Heart right ventricle (tissue), 16 donors: ENCODE data around the gene GNG13. TPM values are rescaled to one million over a fixed set of nuclear protein-coding genes. Genes with fewer than 3 reads are reported as not detected.
A peak's percentile ranks its signal among the peaks of the same experiment; 100 is the strongest.

Experiments
- ATAC-seq, 8 donors: fragments of 200-7000 bp; cut with Tn5 transposase; one replicate each; pipeline ENCODE4 v1.9.1; 2020; ENCODE audit warnings: mild to moderate bottlenecking in 8 of 8, moderate library complexity in 8 of 8, moderate number of reproducible peaks in 1 of 8
- DNase-seq, 2 donors: peaks; one replicate each; pipeline ENCODE4 v3.0.0-alpha.2; 2020
- H3K27ac ChIP-seq, 10 donors: fragments of 200-600 bp; sonication (generic) in 2 of 10; one replicate each; pipeline versions ENCODE4 v1.5.0 to v1.8.0; 2020 to 2022; ENCODE audit warnings: mild to moderate bottlenecking in 3 of 10
- H3K27me3 ChIP-seq, 7 donors: fragments of 200-600 bp; one replicate each; pipeline ENCODE4 v1.8.0; 2021 to 2022; ENCODE audit warnings: mild to moderate bottlenecking in 2 of 7
- H3K36me3 ChIP-seq, 9 donors: fragments of 200-600 bp; sonication (generic) in 1 of 9; one replicate each; pipeline versions ENCODE4 v1.5.0 to v1.8.0; 2020 to 2022; ENCODE audit warnings: mild to moderate bottlenecking in 2 of 9
- H3K4me1 ChIP-seq, 9 donors: fragments of 200-600 bp; sonication (generic) in 1 of 9; one replicate each; pipeline versions ENCODE4 v1.5.0 to v1.8.0; 2020 to 2022; ENCODE audit warnings: mild to moderate bottlenecking in 4 of 9
- H3K4me3 ChIP-seq, 10 donors: fragments of 200-600 bp; sonication (generic) in 2 of 10; one replicate each; pipeline versions ENCODE4 v1.5.0 to v1.8.0; 2020 to 2022; ENCODE audit warnings: mild to moderate bottlenecking in 7 of 10, moderate library complexity in 2 of 10
- H3K9me3 ChIP-seq, 11 donors: fragments of 200-600 bp in 10 of 11; sonication (generic) in 2 of 11; one replicate each; pipeline versions ENCODE4 v1.5.0 to v1.8.0; 2013 to 2022; ENCODE audit warnings: mild to moderate bottlenecking in 2 of 11, control low read depth in 1 of 11, moderate library complexity in 1 of 11
- WGBS, 2 donors: extraction: QIAGEN DNeasy Blood & Tissue Kit; methylation state at CpG; one replicate each; pipeline ENCODE4 v1.1.7; 2013; ENCODE audit warnings: inconsistent platforms in 1 of 2; 5-methylcytosine and 5-hydroxymethylcytosine counted together
- intact Hi-C, 10 donors: fragments of 100-400 bp; cut with DNase I; formaldehyde crosslinking; loops; one replicate each; pipeline versions ENCODE4 v1.11.1 to v1.14.2; 2022
- microRNA-seq, 2 donors: library from miRNA; unstranded; fragments of <30 nt; microRNA quantifications; one replicate each; pipeline ENCODE4 v1.2.0, GENCODE V29; 2021
- polyA plus RNA-seq, 2 donors: library from polyadenylated mRNA; stranded (reverse); fragments of 200-250 nt; gene quantifications; one replicate each; pipeline ENCODE4 v1.2.3, GENCODE V29; 2013
- total RNA-seq, 10 donors: library from RNA; stranded (reverse); fragmentation: NEBNext Ultra II Directional in 3 of 10; extraction: Animal tissue kit (Norgen Biotek cat#: 25700) in 3 of 10; gene quantifications; one replicate each; pipeline versions ENCODE4 v1.2.1 to v1.2.4, GENCODE V29; 2021 to 2023
- TF ChIP-seq, protein P1 (sequence below), 9 donors: fragments of 200-600 bp; sonication (generic) in 2 of 9; IDR thresholded peaks; one replicate each; pipeline versions ENCODE4 v1.5.0 to v1.8.0; 2021 to 2022; ENCODE audit warnings: antibody characterized with exemption in 9 of 9, mild to moderate bottlenecking in 5 of 9, moderate library complexity in 1 of 9
- donor health status: Arrhythmogenic right ventricular cardiomyopathy.
- donor health status: ischemic (EF 13 %, LVEDD 7.1; RV severe dilation, severe dysfunction).
- donor health status: healthy with polysubstance abuse.
- donor health status: DM: no; HTN: yes; CAD: no.
- donor health status: DM: no; HTN: no; CAD: no.
- donor health status: ischemic (EF 25% LVEDD 6.9; RV normal size, moderate dysfunction).
- donor health status: ischemic (EF 25% LVEDD 5.7; RV mildly dilated, moderate dysfunction).
- donor health status: healthy.
- donor health status: DM: yes; HTN: yes; CAD: no.
- donor health status: Ischemic cardiomyopathy.
- donor health status: ischemic (EF 35%, LVEDD 5.7; RV mildly dilated, moderate dysfunction).
- donor health status: nonischemic (EF 11% LVEDD 7.7; RV severe dilation, severe dysfunction).
- donor health status: DM: yes; HTN: yes; CAD: no.
- donor health status: PGD.
- donor health status: ischemic (EF 29% LVEDD 5.4; RV normal size, mild dysfunction).
- donor health status: nonischemic (EF 23%, LVEDD 6.1; RV moderate dilation, normal function).

Gene GNG13
- total and polyA plus RNA-seq, 12 donors = not detected

DNA sequence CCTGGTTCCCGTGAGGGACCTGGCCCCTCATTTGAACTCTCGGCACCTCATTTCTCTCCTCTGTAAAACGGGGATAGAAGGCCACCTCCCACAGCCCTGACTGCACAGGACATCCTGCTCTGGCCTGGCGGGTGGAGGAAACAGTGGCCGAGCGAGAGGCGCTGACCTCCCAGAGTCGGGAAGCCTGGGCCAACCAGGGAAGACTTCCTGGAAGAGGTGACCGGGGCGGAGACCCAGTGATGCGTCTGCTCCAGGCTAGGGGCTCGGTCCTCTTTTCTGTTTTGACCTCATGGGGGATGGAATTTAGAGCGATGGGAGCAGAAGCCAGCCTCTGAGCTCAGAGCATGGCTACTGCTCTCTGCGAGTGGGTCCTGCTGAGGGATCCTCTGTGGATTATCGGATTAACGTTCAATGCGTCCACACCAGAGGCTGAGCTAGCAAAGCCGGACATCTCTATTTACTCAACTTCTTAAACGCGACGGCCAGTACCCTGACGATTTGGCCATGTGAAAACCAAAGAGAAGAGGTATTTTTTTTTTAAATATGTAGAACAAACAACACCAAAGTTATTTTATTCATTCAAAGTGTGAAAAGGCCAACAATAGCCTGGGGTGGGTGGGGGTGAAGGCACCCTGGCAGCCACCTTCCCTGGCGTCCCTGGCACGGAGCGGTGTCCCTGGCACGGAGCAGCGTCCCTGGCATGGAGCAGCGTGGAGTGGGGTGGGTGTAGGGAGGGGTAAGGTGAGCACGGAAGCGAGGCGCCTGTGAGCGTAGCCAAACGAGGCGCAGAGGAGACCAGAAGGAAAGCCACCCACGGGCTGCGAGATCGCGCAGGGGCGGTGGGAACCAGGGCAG, 49.2 kb downstream of the GNG13 start:
- intact Hi-C loops = no loop called here
- peaks cover 0 to 9% (median 0%) of the 10 kb centered on the region in 9 donors for H3K4me1 ChIP-seq
- no peak overlapping the region for H3K4me3 ChIP-seq
- DNase-seq = peak in 1 of 2 donors; percentile 45
- ATAC-seq = peak in 5 of 8 donors; percentile 47 to 98 (median 89)
- peaks cover 0 to 15% (median 0%) of the 10 kb centered on the region in 7 donors for H3K27me3 ChIP-seq
- TF ChIP-seq, protein P1, sequence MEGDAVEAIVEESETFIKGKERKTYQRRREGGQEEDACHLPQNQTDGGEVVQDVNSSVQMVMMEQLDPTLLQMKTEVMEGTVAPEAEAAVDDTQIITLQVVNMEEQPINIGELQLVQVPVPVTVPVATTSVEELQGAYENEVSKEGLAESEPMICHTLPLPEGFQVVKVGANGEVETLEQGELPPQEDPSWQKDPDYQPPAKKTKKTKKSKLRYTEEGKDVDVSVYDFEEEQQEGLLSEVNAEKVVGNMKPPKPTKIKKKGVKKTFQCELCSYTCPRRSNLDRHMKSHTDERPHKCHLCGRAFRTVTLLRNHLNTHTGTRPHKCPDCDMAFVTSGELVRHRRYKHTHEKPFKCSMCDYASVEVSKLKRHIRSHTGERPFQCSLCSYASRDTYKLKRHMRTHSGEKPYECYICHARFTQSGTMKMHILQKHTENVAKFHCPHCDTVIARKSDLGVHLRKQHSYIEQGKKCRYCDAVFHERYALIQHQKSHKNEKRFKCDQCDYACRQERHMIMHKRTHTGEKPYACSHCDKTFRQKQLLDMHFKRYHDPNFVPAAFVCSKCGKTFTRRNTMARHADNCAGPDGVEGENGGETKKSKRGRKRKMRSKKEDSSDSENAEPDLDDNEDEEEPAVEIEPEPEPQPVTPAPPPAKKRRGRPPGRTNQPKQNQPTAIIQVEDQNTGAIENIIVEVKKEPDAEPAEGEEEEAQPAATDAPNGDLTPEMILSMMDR (IDR thresholded peaks at IDR 0.05) = no peak
- H3K36me3 ChIP-seq = no peaks in the 10 kb centered on the region
- no peaks in the 10 kb centered on the region for H3K9me3 ChIP-seq
- WGBS, 2 donors = 60 to 65% methylated on average over 39 of the region's 39 CpGs
- H3K27ac ChIP-seq = no peak overlapping the region

DNA sequence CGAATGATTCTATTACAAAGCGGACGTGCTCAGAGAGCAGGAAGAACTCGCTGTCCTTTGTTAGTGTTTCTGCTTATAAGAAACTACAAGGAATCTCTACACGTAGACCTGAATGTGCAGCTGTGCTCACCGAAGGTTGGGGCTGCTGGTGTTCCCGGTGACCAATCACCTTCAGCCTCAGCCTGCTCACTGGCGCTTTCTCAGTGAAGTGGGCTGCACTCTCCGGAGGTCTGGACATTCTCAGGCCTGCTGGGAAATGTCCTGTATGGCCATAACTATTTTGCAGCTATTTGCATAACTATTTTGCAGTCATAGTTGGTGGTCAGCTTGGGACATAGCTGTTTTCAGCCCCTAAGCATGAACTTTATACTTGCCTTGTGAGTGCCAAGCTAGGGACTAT, 50.0 kb downstream of the GNG13 start:
- 44 to 49% methylated on average over 9 of the region's 9 CpGs for WGBS, 2 donors
- TF ChIP-seq, protein P1 (IDR thresholded peaks at IDR 0.05) = no peak
- Histone ChIP-seq H3K36me3 (no peaks in the 10 kb centered on the region), H3K4me3 (no peak overlapping the region), H3K27me3 (peaks cover 0 to 15% (median 0%) of the 10 kb centered on the region in 7 donors), H3K27ac (no peak overlapping the region), H3K9me3 (no peaks in the 10 kb centered on the region), H3K4me1 (peaks cover 0 to 9% (median 0%) of the 10 kb centered on the region in 9 donors)
- intact Hi-C loops = no loop called here
- no peak for DNase-seq
- no peak for ATAC-seq

DNA sequence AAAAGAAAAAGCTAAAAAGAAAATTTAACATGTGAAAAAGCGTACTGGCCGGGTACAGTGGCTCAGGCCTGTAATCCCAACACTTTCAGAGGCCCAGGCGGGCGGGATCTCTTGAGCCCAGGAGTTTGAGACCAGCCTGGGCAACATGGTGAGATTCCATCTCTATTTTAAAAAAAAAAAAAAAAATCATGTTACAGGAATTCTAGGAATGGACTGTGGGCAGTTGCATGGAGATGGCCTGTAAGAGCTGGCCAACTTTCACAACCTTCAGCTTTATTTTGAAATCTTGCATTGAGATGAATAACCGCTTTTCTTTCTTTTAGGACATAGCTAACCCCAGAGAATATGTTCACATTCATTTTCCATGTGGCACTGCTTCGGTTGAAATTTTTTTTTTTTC, 51.5 kb downstream of the GNG13 start:
- Histone ChIP-seq H3K9me3 (no peaks in the 10 kb centered on the region), H3K4me1 (peaks cover 0 to 9% (median 0%) of the 10 kb centered on the region in 9 donors), H3K4me3 (no peak overlapping the region), H3K27me3 (peaks cover 0 to 12% (median 4%) of the 10 kb centered on the region in 7 donors), H3K27ac (no peak overlapping the region), H3K36me3 (no peaks in the 10 kb centered on the region)
- ATAC-seq = no peak
- TF ChIP-seq, protein P1 (IDR thresholded peaks at IDR 0.05) = no peak
- WGBS, 2 donors = 81 to 90% methylated on average over 6 of the region's 6 CpGs
- DNase-seq = no peak
- intact Hi-C loops = no loop called here

Small RNAs within 50 kb of the gene (microRNA-seq; reads per million reads assigned to microRNA genes)
- 0 reads per million in 2 donors for gene MIR662

Other genes starting within 250 kb of the GNG13 start
- gene PRR35, start 240.3 kb downstream of the GNG13 start, total RNA-seq = not detected
- gene PRR35, start 240.3 kb downstream of the GNG13 start, polyA plus RNA-seq = not detected
- under 1 TPM in 8 of 10 donors, not detected in 2; 0.12 to 0.75 (median 0.47) TPM for gene NHLRC4, start 233.7 kb downstream of the GNG13 start, total RNA-seq
- under 1 TPM; 0.51 to 0.59 TPM for gene NHLRC4, start 233.7 kb downstream of the GNG13 start, polyA plus RNA-seq
- gene PIGQ, start 230.8 kb downstream of the GNG13 start, total RNA-seq = 10 to 100 TPM; 13.7 to 26.8 (median 19.2) TPM
- gene PIGQ, start 230.8 kb downstream of the GNG13 start, polyA plus RNA-seq = 10 to 100 TPM; 35.3 to 43.7 TPM
- 10 to 100 TPM in 9 of 10 donors, 1 to 10 TPM in 1; 9.1 to 16.1 (median 12.1) TPM for gene RAB40C, start 210.7 kb downstream of the GNG13 start, total RNA-seq
- gene RAB40C, start 210.7 kb downstream of the GNG13 start, polyA plus RNA-seq = 10 to 100 TPM; 19.4 to 32.0 TPM
- gene WFIKKN1, start 169.7 kb downstream of the GNG13 start, total RNA-seq = under 1 TPM; 0.11 to 0.80 (median 0.27) TPM
- gene WFIKKN1, start 169.7 kb downstream of the GNG13 start, polyA plus RNA-seq = under 1 TPM; 0.61 to 0.95 TPM
- 10 to 100 TPM; 34.5 to 75.9 (median 43.8) TPM for gene METTL26, start 164.4 kb downstream of the GNG13 start, total RNA-seq
- 100 to 1,000 TPM; 123 to 237 TPM for gene METTL26, start 164.4 kb downstream of the GNG13 start, polyA plus RNA-seq
- 100 to 1,000 TPM in 4 of 10 donors, 10 to 100 TPM in 6; 68.8 to 152 (median 87.8) TPM for gene MCRIP2, start 158.9 kb downstream of the GNG13 start, total RNA-seq
- gene MCRIP2, start 158.9 kb downstream of the GNG13 start, polyA plus RNA-seq = 100 to 1,000 TPM; 163 to 474 TPM
- gene WDR90, start 151.4 kb downstream of the GNG13 start, total RNA-seq = 10 to 100 TPM in 4 of 10 donors, 1 to 10 TPM in 6; 7.6 to 13.7 (median 9.9) TPM
- gene WDR90, start 151.4 kb downstream of the GNG13 start, polyA plus RNA-seq = 10 to 100 TPM in 1 of 2 donors, 1 to 10 TPM in 1; 7.1 to 23.8 TPM
- gene RHOT2, start 132.6 kb downstream of the GNG13 start, total RNA-seq = 100 to 1,000 TPM in 3 of 10 donors, 10 to 100 TPM in 7; 66.8 to 118 (median 89.2) TPM
- gene RHOT2, start 132.6 kb downstream of the GNG13 start, polyA plus RNA-seq = 100 to 1,000 TPM; 101 to 261 TPM
- gene RHBDL1, start 125.1 kb downstream of the GNG13 start, total RNA-seq = 1 to 10 TPM; 1.2 to 2.6 (median 2.1) TPM
- 1 to 10 TPM in 1 of 2 donors, under 1 TPM in 1; 0.90 to 7.4 TPM for gene RHBDL1, start 125.1 kb downstream of the GNG13 start, polyA plus RNA-seq
- 100 to 1,000 TPM; 101 to 147 (median 116) TPM for gene STUB1, start 120.3 kb downstream of the GNG13 start, total RNA-seq
- 100 to 1,000 TPM in 1 of 2 donors, 10 to 100 TPM in 1; 92.7 to 165 TPM for gene STUB1, start 120.3 kb downstream of the GNG13 start, polyA plus RNA-seq
- gene JMJD8, start 116.4 kb downstream of the GNG13 start, total RNA-seq = 10 to 100 TPM; 36.9 to 50.6 (median 44.0) TPM
- gene JMJD8, start 116.4 kb downstream of the GNG13 start, polyA plus RNA-seq = 10 to 100 TPM; 34.7 to 60.6 TPM
- gene WDR24, start 110.3 kb downstream of the GNG13 start, total RNA-seq = 1 to 10 TPM; 6.8 to 9.7 (median 8.4) TPM
- gene WDR24, start 110.3 kb downstream of the GNG13 start, polyA plus RNA-seq = 1 to 10 TPM; 7.2 to 9.2 TPM
- gene FBXL16, start 94.9 kb downstream of the GNG13 start, total RNA-seq = under 1 TPM in 6 of 10 donors, not detected in 4; 0.07 to 0.64 (median 0.12) TPM
- gene FBXL16, start 94.9 kb downstream of the GNG13 start, polyA plus RNA-seq = under 1 TPM; 0.04 to 0.07 TPM
- 10 to 100 TPM; 51.4 to 77.2 (median 60.5) TPM for gene METRN, start 85.6 kb downstream of the GNG13 start, total RNA-seq
- gene METRN, start 85.6 kb downstream of the GNG13 start, polyA plus RNA-seq = 100 to 1,000 TPM in 1 of 2 donors, 10 to 100 TPM in 1; 54.0 to 103 TPM
- 10 to 100 TPM; 23.3 to 40.3 (median 31.0) TPM for gene ANTKMT, start 79.6 kb downstream of the GNG13 start, total RNA-seq
- gene ANTKMT, start 79.6 kb downstream of the GNG13 start, polyA plus RNA-seq = 10 to 100 TPM; 37.3 to 91.1 TPM
- gene CCDC78, start 74.3 kb downstream of the GNG13 start, total RNA-seq = 1 to 10 TPM in 1 of 10 donors, under 1 TPM in 8, not detected in 1; 0.21 to 1.0 (median 0.30) TPM
- gene CCDC78, start 74.3 kb downstream of the GNG13 start, polyA plus RNA-seq = 1 to 10 TPM in 1 of 2 donors, under 1 TPM in 1; 0.77 to 1.7 TPM
- gene HAGHL, start 73.6 kb downstream of the GNG13 start, total RNA-seq = 10 to 100 TPM in 7 of 10 donors, 1 to 10 TPM in 3; 5.1 to 23.3 (median 10.6) TPM
- 10 to 100 TPM; 17.9 to 80.0 TPM for gene HAGHL, start 73.6 kb downstream of the GNG13 start, polyA plus RNA-seq
- 10 to 100 TPM; 18.7 to 33.0 (median 24.1) TPM for gene CIAO3, start 59.7 kb downstream of the GNG13 start, total RNA-seq
- 10 to 100 TPM; 29.1 to 62.9 TPM for gene CIAO3, start 59.7 kb downstream of the GNG13 start, polyA plus RNA-seq
- gene MSLN, start 40.0 kb downstream of the GNG13 start, total RNA-seq = 1 to 10 TPM in 1 of 10 donors, under 1 TPM in 2, not detected in 7; 0.17 to 4.0 (median 0.38) TPM
- under 1 TPM in 1 of 2 donors, not detected in 1; 0.09 TPM for gene MSLN, start 40.0 kb downstream of the GNG13 start, polyA plus RNA-seq
- gene RPUSD1, start 12.4 kb downstream of the GNG13 start, total RNA-seq = 10 to 100 TPM in 1 of 10 donors, 1 to 10 TPM in 9; 5.8 to 12.0 (median 7.9) TPM
- 10 to 100 TPM; 13.7 to 23.3 TPM for gene RPUSD1, start 12.4 kb downstream of the GNG13 start, polyA plus RNA-seq
- 1 to 10 TPM; 2.8 to 8.2 (median 5.2) TPM for gene CHTF18, start 12.1 kb downstream of the GNG13 start, total RNA-seq
- gene CHTF18, start 12.1 kb downstream of the GNG13 start, polyA plus RNA-seq = 1 to 10 TPM; 6.0 to 7.0 TPM
- 10 to 100 TPM in 2 of 10 donors, 1 to 10 TPM in 8; 5.7 to 14.2 (median 7.6) TPM for gene LMF1, start 170.2 kb upstream of the GNG13 start, total RNA-seq
- gene LMF1, start 170.2 kb upstream of the GNG13 start, polyA plus RNA-seq = 10 to 100 TPM in 1 of 2 donors, 1 to 10 TPM in 1; 5.1 to 15.4 TPM
- gene SOX8, start 181.0 kb upstream of the GNG13 start, total RNA-seq = 1 to 10 TPM in 5 of 10 donors, under 1 TPM in 5; 0.35 to 2.3 (median 0.97) TPM
- gene SOX8, start 181.0 kb upstream of the GNG13 start, polyA plus RNA-seq = 1 to 10 TPM in 1 of 2 donors, under 1 TPM in 1; 0.97 to 2.0 TPM